Suprapubic skin (tissue), 4 donors: ENCODE measurements around the gene NSMCE3. TPM values are rescaled to one million over a fixed set of nuclear protein-coding genes. Genes with fewer than 3 reads are reported as not detected.

ENCODE experiments used
- DNase-seq, 2 donors: peaks; one replicate each; pipeline ENCODE4 v3.0.0-alpha.2; 2019; ENCODE audit warnings: low spot score in 2 of 2
- H3K27ac ChIP-seq: fragments of 200-600 bp; sonication (generic); one replicate; pipeline ENCODE4 v1.5.1; 2019
- H3K27me3 ChIP-seq: fragments of 200-600 bp; sonication (generic); one replicate; pipeline ENCODE4 v1.5.1; 2019
- H3K36me3 ChIP-seq: fragments of 200-600 bp; sonication (generic); one replicate; pipeline ENCODE4 v1.5.1; 2019
- H3K4me1 ChIP-seq: fragments of 200-600 bp; sonication (generic); one replicate; pipeline ENCODE4 v1.5.1; 2019
- H3K4me3 ChIP-seq: fragments of 200-600 bp; sonication (generic); one replicate; pipeline ENCODE4 v1.5.1; 2019; ENCODE audit warnings: mild to moderate bottlenecking
- H3K9me3 ChIP-seq: fragments of 200-600 bp; sonication (generic); one replicate; pipeline ENCODE4 v1.5.1; 2019
- EP300 ChIP-seq: sonication (generic); formaldehyde crosslinking; IDR thresholded peaks from one replicate; pipeline ENCODE4 v1.6.1; 2017; ENCODE audit warnings: antibody characterized with exemption
- POLR2A ChIP-seq, 2 donors: fragments of 450-650 bp; IDR thresholded peaks; one replicate each; pipeline ENCODE4 v1.6.1; 2017; ENCODE audit warnings: antibody characterized with exemption in 2 of 2, mild to moderate bottlenecking in 2 of 2, moderate library complexity in 2 of 2
- POLR2AphosphoS5 ChIP-seq, 3 donors: sonication (generic); formaldehyde crosslinking; IDR thresholded peaks; one replicate each; pipeline ENCODE4 v1.6.1; 2017; ENCODE audit warnings: antibody characterized with exemption in 3 of 3
- WGBS: methylation state at CpG from one replicate; pipeline ENCODE4 v1.1.5; 2018; 5-methylcytosine and 5-hydroxymethylcytosine counted together
- total RNA-seq, 4 donors: library from RNA; depleted of rRNA; stranded (reverse); fragments of >200 nt; gene quantifications; one replicate each; pipeline ENCODE4 v1.1.0, GENCODE V29; 2016
- TF ChIP-seq, protein P1 (sequence below), 2 donors: fragments of 200-600 bp in 1 of 2; fragments of 450-650 bp in 1 of 2; sonication (generic) in 1 of 2; IDR thresholded peaks; one replicate each; pipeline ENCODE4 v1.5.1; 2016 to 2019; ENCODE audit warnings: antibody characterized with exemption in 2 of 2, mild to moderate bottlenecking in 1 of 2, moderate library complexity in 1 of 2

Gene NSMCE3
- 1 to 10 TPM; 4.5 to 7.9 (median 6.1) TPM for total RNA-seq

DNA sequence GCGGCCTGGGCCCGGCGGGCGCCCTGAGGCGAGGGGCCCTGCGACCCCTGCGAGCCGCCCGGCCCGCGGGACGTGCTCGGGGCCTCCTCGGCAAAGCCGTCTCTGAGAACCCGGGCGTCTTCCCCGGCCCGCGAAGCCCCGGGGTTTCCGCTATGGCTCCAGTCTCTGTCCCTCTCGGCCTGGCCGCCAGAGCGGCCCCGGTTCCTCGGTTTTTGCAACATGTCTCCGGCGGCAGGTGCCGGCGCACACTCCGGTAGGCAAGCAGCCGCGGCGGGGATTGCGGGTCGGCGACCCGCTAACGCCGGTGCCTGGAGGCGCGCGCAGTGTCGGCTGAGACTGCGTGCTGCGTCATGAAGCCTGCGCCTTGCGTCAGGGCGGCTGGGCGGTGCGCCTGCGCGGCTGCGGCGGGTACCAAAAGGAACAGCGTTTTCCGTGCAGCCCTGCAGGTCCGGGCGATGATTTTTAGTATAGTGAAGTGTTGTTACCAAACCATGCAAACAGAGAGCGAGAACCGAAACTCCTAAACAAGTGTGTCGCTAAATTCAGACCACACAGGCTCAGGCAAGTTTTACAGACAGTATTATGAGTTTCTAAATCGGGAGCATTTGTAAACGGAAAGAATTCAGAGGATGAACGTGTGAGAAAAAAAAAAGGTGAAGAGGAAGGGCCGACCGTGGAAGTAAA lies at the start of gene NSMCE3:
Gene NSMCE3 (minus strand): TSS at position 338 of the 684 bp plus-strand sequence. CDS start 117 bp downstream, at position 221.
- H3K27ac ChIP-seq: peak within 1 kb of the TSS; percentile 90
- DNase-seq: peak; percentile 87 to 91
- H3K9me3 ChIP-seq: no peaks in the 10 kb centered on the region
- peaks cover 42% of the 10 kb centered on the region for H3K4me1 ChIP-seq
- under 1% methylated on average over 16 of the region's 68 CpGs for WGBS
- H3K36me3 ChIP-seq: no peaks in the 10 kb centered on the region
- H3K4me3 ChIP-seq: peak within 1 kb of the TSS; percentile 97
- no peaks in the 10 kb centered on the region for H3K27me3 ChIP-seq
- peak; percentile 25 to 87 for TF ChIP-seq POLR2A (IDR thresholded peaks at IDR 0.05)
- no peak for TF ChIP-seq EP300
- peak in 2 of 3 donors; percentile 12 to 68 for TF ChIP-seq POLR2AphosphoS5 (IDR thresholded peaks at IDR 0.05)

DNA sequence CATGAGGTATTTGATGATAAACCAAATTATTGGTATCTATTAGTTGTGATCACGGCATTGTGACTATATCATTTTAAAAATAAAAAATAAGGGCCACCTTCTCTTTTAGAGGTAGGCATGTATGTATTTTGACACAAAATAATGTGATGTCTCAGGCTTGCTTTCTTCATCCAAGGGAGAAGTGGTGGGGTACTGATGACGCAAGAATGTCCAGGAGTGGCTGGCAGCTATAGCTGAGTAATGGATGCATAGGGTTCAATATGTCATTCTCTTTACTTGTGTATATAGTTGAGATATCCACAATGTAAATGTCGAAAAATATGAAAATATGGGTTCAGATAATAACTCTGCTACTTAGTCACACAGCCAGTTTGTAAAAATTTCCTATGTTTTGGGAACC lies 46.8 kb upstream of the NSMCE3 start:
- no peak for DNase-seq
- H3K4me3 ChIP-seq: no peak overlapping the region
- H3K9me3 ChIP-seq: no peaks in the 10 kb centered on the region
- H3K27me3 ChIP-seq: no peaks in the 10 kb centered on the region
- H3K27ac ChIP-seq: no peak overlapping the region
- TF ChIP-seq POLR2AphosphoS5 (IDR thresholded peaks at IDR 0.05): no peak
- TF ChIP-seq, protein P1, sequence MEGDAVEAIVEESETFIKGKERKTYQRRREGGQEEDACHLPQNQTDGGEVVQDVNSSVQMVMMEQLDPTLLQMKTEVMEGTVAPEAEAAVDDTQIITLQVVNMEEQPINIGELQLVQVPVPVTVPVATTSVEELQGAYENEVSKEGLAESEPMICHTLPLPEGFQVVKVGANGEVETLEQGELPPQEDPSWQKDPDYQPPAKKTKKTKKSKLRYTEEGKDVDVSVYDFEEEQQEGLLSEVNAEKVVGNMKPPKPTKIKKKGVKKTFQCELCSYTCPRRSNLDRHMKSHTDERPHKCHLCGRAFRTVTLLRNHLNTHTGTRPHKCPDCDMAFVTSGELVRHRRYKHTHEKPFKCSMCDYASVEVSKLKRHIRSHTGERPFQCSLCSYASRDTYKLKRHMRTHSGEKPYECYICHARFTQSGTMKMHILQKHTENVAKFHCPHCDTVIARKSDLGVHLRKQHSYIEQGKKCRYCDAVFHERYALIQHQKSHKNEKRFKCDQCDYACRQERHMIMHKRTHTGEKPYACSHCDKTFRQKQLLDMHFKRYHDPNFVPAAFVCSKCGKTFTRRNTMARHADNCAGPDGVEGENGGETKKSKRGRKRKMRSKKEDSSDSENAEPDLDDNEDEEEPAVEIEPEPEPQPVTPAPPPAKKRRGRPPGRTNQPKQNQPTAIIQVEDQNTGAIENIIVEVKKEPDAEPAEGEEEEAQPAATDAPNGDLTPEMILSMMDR (IDR thresholded peaks at IDR 0.05): no peak
- no peak for TF ChIP-seq POLR2A (IDR thresholded peaks at IDR 0.05)
- no peak for TF ChIP-seq EP300
- H3K36me3 ChIP-seq: no peaks in the 10 kb centered on the region
- H3K4me1 ChIP-seq: no peaks in the 10 kb centered on the region
- 86% methylated on average over 3 of the region's 3 CpGs for WGBS

DNA sequence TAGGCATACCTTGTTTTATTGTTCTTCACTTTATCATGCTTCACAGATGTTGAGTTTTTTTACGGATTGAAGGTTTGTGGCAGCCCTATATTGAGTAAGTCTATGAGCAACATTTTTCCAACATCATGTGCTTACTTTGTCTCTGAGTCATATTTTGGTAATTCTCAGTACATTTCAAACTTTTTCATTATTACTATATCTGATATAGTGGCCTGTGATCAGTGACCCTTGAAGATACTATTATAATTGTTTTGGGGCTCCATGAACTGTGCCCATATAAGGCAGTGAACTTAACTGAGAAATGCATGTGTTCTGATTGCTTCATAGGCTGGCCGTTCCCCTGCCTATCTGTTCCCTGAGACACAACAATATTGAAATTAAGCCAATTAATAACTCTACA lies 42.8 kb upstream of the NSMCE3 start:
- Histone ChIP-seq H3K4me1 (no peaks in the 10 kb centered on the region), H3K9me3 (no peaks in the 10 kb centered on the region), H3K36me3 (no peaks in the 10 kb centered on the region), H3K27me3 (peaks cover 2% of the 10 kb centered on the region), H3K4me3 (no peak overlapping the region), H3K27ac (no peak overlapping the region)
- no peak for TF ChIP-seq POLR2A (IDR thresholded peaks at IDR 0.05)
- no peak for TF ChIP-seq POLR2AphosphoS5 (IDR thresholded peaks at IDR 0.05)
- TF ChIP-seq, protein P1 (IDR thresholded peaks at IDR 0.05): no peak
- TF ChIP-seq EP300: no peak
- WGBS: 85% methylated on average over 2 of the region's 2 CpGs
- no peak for DNase-seq

DNA sequence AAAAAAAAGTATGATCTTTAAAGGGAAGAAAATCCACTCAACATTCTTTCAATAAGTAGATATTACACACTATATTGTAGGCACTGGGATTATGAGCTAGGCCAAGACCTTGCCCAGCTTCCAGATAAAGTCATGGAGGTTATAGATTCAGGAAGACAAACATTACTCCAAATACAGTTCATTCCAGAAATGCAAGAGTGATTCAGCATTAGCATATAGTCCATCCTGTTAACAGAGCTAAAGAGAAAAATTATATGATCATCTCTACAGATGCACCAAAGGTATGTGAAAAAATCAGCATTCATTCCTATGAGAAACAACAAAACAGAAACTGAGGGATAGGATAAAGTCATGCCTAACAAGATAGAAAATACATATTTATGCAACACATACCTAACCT lies 42.1 kb upstream of the NSMCE3 start:
- Histone ChIP-seq H3K27ac (no peak overlapping the region), H3K36me3 (no peaks in the 10 kb centered on the region), H3K4me1 (no peaks in the 10 kb centered on the region), H3K27me3 (peaks cover 2% of the 10 kb centered on the region), H3K4me3 (no peak overlapping the region), H3K9me3 (no peaks in the 10 kb centered on the region)
- no peak for DNase-seq
- TF ChIP-seq POLR2A (IDR thresholded peaks at IDR 0.05) (no peak), POLR2AphosphoS5 (IDR thresholded peaks at IDR 0.05) (no peak), EP300 (no peak)
- TF ChIP-seq, protein P1 (IDR thresholded peaks at IDR 0.05): no peak

DNA sequence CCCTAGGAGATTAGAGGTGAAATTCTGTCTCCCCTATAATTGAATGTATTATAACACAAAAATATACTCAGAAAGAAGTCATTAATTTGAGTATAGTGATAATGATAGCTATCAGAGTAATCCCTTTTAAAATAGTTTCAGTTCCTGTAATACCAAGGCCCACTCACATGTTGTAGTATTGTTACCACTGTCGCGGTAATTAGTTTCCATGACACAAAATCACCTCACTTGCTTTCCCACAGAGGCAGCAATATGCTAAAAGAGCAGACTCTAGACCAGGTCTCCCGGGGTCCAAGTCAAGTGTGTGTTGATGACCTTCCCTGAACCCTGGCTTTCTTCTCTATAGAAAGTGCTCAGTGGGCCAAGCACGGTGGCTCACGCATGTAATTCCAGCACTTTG lies 39.5 kb upstream of the NSMCE3 start:
- Histone ChIP-seq H3K4me3 (no peak overlapping the region), H3K27me3 (peaks cover 2% of the 10 kb centered on the region), H3K9me3 (no peaks in the 10 kb centered on the region), H3K27ac (no peak overlapping the region), H3K36me3 (no peaks in the 10 kb centered on the region), H3K4me1 (no peaks in the 10 kb centered on the region)
- DNase-seq: no peak
- no peak for TF ChIP-seq EP300
- TF ChIP-seq POLR2AphosphoS5 (IDR thresholded peaks at IDR 0.05): no peak
- TF ChIP-seq, protein P1 (IDR thresholded peaks at IDR 0.05): no peak
- WGBS: 98% methylated on average over 5 of the region's 5 CpGs
